Stimulated activated naive CD8-positive, alpha-beta T cell treated with anti-CD3 and anti-CD28 coated beads, Interleukin-15, Interleukin-2, amounts not matched to agents 100 U/mL and 50 U/mL, for 24 hours (primary cell): ENCODE data around the gene LSG1.
"Not testable (repeated sequence)": the region's sequence is repeated elsewhere in the genome, so short reads cannot be mapped to it uniquely, and the experiment has no call there.

Experiments used
- ATAC-seq: fragments of 150-1000 bp; cut with Tn5 transposase; one replicate; pipeline ENCODE4 v1.10.0; 2021
- DNase-seq: peaks from one replicate; pipeline ENCODE4 v3.0.0; 2021

Gene LSG1

GRCh38 chr3:194654443-194654842 lies 17.5 kb downstream of the LSG1 start:
- ATAC-seq (no peak), DNase-seq (no peak)

- ATAC-seq (no peak), DNase-seq (no peak)
Observed at GRCh38 chr3:194647747-194648146, 24.2 kb downstream of the LSG1 start.

- DNase-seq = no peak
Observed at GRCh38 chr3:194642769-194643168, 29.2 kb downstream of the LSG1 start.

GRCh38 chr3:194640829-194641228 lies 31.2 kb downstream of the LSG1 start:
- no peak for ATAC-seq
- peak; percentile 35 for DNase-seq

More at GRCh38 chr3:194642769-194643168, 29.2 kb downstream of the LSG1 start:
- no peak for ATAC-seq

- DNase-seq (no peak), ATAC-seq (no peak)
Observed at GRCh38 chr3:194638991-194639605, 32.9 kb downstream of the LSG1 start.

GRCh38 chr3:194637541-194638400 lies 34.2 kb downstream of the LSG1 start:
- DNase-seq (no peak), ATAC-seq (no peak)

- no peak for DNase-seq
- no peak for ATAC-seq
Observed at GRCh38 chr3:194637066-194637465, 34.9 kb downstream of the LSG1 start.

GRCh38 chr3:194633349-194634004 lies 38.5 kb downstream of the LSG1 start, which contains the start of gene TMEM44:
TMEM44 (minus strand) TSS chr3:194633419; CDS start chr3:194633215, 204 bp downstream.
- ATAC-seq (peak; percentile 80), DNase-seq (peak; percentile 77)

GRCh38 chr3:194632809-194633348 lies 39.1 kb downstream of the LSG1 start:
- peak; percentile 38 for DNase-seq
- ATAC-seq = peak; percentile 54

GRCh38 chr3:194632226-194632808 lies 39.7 kb downstream of the LSG1 start:
- no peak for ATAC-seq
- DNase-seq = no peak

- ATAC-seq = no peak
- no peak for DNase-seq
Observed at GRCh38 chr3:194631696-194632095, 40.3 kb downstream of the LSG1 start.

GRCh38 chr3:194630681-194631080 lies 41.3 kb downstream of the LSG1 start:
- ATAC-seq, DNase-seq: not testable (repeated sequence)

GRCh38 chr3:194624956-194625355 lies 47.0 kb downstream of the LSG1 start:
- DNase-seq (no peak), ATAC-seq (no peak)

- no peak for ATAC-seq
- no peak for DNase-seq
Observed at GRCh38 chr3:194623449-194624290, 48.3 kb downstream of the LSG1 start.

GRCh38 chr3:194622621-194623340 lies 49.2 kb downstream of the LSG1 start:
- ATAC-seq (no peak), DNase-seq (no peak)

GRCh38 chr3:194621947-194622346 lies 50.0 kb downstream of the LSG1 start:
- no peak for DNase-seq
- ATAC-seq = no peak

GRCh38 chr3:194620196-194620595 lies 51.8 kb downstream of the LSG1 start:
- ATAC-seq = no peak
- DNase-seq = no peak

GRCh38 chr3:194619741-194620140 lies 52.2 kb downstream of the LSG1 start:
- DNase-seq = no peak
- no peak for ATAC-seq

GRCh38 chr3:194618858-194619608 lies 53.0 kb downstream of the LSG1 start:
- ATAC-seq (no peak), DNase-seq (no peak)

GRCh38 chr3:194617827-194618226 lies 54.2 kb downstream of the LSG1 start:
- ATAC-seq (no peak), DNase-seq (no peak)
